Breast epithelium (tissue), 3 donors: ENCODE data around the gene GAGE13.

Experiments
- POLR2A ChIP-seq: fragments of 450-650 bp; IDR thresholded peaks from one replicate; pipeline ENCODE4 v1.6.1; 2016; ENCODE audit warnings: antibody characterized with exemption, mild to moderate bottlenecking, moderate library complexity
- POLR2AphosphoS5 ChIP-seq, 3 donors: sonication (generic); formaldehyde crosslinking; IDR thresholded peaks; one replicate each; pipeline ENCODE4 v1.6.1; 2017; ENCODE audit warnings: antibody characterized with exemption in 3 of 3
- TF ChIP-seq, protein P1 (sequence below), 3 donors: fragments of 450-650 bp; IDR thresholded peaks; one replicate each; pipeline ENCODE4 v1.5.1; 2016 to 2017; ENCODE audit warnings: antibody characterized with exemption in 3 of 3, mild to moderate bottlenecking in 3 of 3, moderate library complexity in 3 of 3

DNA sequence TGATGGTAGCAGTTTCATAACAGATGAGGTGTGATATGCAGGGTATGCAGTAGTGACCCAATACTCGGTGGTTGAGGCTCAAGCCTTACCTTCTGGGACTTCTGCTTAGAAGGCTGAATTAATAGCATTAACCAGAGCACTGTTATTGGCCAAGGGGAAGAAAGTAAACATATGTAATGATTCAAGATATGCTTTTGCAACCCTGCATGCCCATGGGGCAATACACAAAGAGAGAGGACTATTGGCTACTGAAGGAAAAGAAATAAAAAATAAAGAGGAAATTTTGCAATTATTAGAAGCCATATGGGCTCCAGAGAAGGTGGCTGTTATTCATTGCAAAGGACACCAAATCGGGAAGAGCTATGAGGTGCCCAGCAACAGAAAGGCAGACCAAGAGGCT, 19.2 kb upstream of the GAGE13 start:
- no peak for TF ChIP-seq POLR2AphosphoS5 (IDR thresholded peaks at IDR 0.05)
- TF ChIP-seq, protein P1, sequence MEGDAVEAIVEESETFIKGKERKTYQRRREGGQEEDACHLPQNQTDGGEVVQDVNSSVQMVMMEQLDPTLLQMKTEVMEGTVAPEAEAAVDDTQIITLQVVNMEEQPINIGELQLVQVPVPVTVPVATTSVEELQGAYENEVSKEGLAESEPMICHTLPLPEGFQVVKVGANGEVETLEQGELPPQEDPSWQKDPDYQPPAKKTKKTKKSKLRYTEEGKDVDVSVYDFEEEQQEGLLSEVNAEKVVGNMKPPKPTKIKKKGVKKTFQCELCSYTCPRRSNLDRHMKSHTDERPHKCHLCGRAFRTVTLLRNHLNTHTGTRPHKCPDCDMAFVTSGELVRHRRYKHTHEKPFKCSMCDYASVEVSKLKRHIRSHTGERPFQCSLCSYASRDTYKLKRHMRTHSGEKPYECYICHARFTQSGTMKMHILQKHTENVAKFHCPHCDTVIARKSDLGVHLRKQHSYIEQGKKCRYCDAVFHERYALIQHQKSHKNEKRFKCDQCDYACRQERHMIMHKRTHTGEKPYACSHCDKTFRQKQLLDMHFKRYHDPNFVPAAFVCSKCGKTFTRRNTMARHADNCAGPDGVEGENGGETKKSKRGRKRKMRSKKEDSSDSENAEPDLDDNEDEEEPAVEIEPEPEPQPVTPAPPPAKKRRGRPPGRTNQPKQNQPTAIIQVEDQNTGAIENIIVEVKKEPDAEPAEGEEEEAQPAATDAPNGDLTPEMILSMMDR (IDR thresholded peaks at IDR 0.05) = no peak
- no peak for TF ChIP-seq POLR2A
